Activated naive CD4-positive, alpha-beta T cell treated with anti-CD3 and anti-CD28 coated beads, Interleukin-2, amount 50 U/mL, for 72 hours (primary cell): Measurements from ENCODE around the gene NRAP. TPM values are rescaled to one million over a fixed set of nuclear protein-coding genes. Genes with fewer than 3 reads are reported as not detected.
"Not testable (repeated sequence)": the region's sequence is repeated elsewhere in the genome, so short reads cannot be mapped to it uniquely, and the experiment has no call there.

Experiments used
- ATAC-seq, 2 donors: fragments of 150-1000 bp; cut with Tn5 transposase; 2 replicates each; pipeline ENCODE4 v1.10.0; 2021; ENCODE audit warnings: mild to moderate bottlenecking in 2 of 2, moderate library complexity in 2 of 2
- DNase-seq, 2 donors: peaks; one replicate each; pipeline ENCODE4 v3.0.0; 2021 to 2022; ENCODE audit warnings: low spot score in 2 of 2
- H3K27ac Mint-ChIP-seq, 2 donors: one replicate each; pipeline ENCODE4 v1.8.0; 2022; ENCODE audit warnings: mild to moderate bottlenecking in 2 of 2, mixed read lengths in 2 of 2
- H3K36me3 Mint-ChIP-seq, 2 donors: one replicate each; pipeline ENCODE4 v1.8.0; 2022; ENCODE audit warnings: mixed read lengths in 2 of 2
- H3K9me3 Mint-ChIP-seq, 2 donors: one replicate each; pipeline ENCODE4 v1.8.0; 2022; ENCODE audit warnings: mixed read lengths in 2 of 2
- total RNA-seq, 2 donors: library from RNA; stranded (reverse); gene quantifications; one replicate each; pipeline ENCODE4 v1.2.3, GENCODE V29; 2022

NRAP gene
- total RNA-seq, 2 donors from 2014 or later = not detected

DNA sequence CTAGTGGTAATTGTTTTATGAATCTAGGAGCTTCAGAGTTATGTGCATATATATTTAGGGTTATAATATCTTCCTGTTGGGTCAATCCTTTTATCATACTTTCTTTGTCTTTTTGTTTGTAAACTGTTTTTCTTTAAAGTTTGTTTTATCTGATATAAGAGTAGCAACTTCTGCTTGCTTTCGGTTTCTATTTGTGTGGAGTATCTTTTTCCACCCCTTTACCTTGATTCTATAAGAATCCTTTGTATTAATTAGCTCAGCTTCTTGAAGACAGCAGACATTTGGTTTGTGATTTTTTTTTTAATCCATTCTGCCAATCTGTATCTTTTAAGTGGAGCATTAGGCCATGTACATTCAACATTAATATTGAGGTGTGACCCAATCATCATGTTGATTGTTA, 25.2 kb upstream of the NRAP start:
- Mint-ChIP-seq H3K27ac (no peak overlapping the region), H3K9me3 (peaks cover 45 to 57% of the 10 kb centered on the region in 2 donors), H3K36me3 (peaks cover 63 to 81% of the 10 kb centered on the region in 2 donors)
- ATAC-seq (no peak), DNase-seq (no peak)

DNA sequence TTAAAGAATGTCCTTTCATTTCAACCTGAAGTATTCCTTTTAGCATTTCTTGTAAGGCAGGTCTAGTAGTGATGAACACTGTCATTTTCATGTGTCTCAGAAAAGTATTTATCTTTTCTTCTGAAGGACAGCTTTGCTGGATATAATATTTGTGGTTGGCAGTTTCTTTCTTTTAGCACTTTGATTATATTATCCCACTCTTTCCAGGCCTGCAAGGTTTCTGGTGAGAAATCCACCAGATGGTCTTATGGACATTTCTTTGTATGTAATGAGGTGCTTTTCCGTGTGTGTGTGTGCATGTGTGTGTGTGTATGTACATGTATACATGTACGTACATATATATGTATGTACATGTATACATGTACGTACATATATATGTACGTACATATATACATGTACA, 23.2 kb upstream of the NRAP start:
- ATAC-seq (no peak), DNase-seq (no peak)
- Mint-ChIP-seq H3K36me3 (peaks cover 52 to 76% of the 10 kb centered on the region in 2 donors), H3K9me3 (peaks cover 36 to 52% of the 10 kb centered on the region in 2 donors), H3K27ac (no peak overlapping the region)

DNA sequence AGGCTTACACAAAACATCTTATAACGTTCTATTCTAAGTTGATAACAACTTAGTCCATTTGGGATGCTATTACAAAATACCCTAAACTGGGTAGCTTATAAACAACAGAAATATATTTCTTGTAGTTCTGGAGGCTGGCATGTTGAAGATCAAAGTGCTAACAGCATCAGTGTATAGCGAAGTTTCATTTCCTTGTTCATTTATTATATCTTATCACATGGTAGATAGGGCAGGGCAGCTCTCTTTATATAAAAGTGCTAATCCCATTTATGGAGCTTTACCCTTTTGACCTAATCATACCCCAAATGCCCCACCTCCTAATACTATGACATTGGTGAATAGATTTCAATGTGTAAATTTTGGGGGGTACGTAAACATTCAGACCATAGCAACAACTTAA, 22.2 kb upstream of the NRAP start:
- Mint-ChIP-seq H3K36me3 (peaks cover 47 to 69% of the 10 kb centered on the region in 2 donors), H3K27ac (no peak overlapping the region)

DNA sequence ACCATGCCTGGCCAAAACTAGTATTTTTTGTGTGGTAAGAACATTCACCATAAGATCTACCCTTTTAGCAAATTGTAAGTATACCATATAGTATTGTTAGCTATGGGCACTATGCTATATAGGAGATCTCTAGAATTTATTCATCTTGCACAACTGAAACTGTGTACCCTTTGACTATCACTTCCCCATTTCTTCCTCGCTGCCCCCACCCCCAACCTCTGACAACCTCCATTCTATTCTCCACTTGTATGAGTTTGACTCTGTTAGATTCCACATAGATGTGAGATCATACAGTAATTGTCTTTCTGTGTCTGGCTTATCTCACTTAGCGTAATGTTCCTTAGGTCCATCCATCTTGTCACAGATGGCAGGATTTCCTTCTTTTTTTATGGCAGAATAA, 19.5 kb upstream of the NRAP start:
- peaks cover 26 to 33% of the 10 kb centered on the region in 2 donors for H3K9me3 Mint-ChIP-seq
- H3K36me3 Mint-ChIP-seq = peaks cover 38 to 49% of the 10 kb centered on the region in 2 donors

More for the DNA sequence above, 22.2 kb upstream of the NRAP start:
- ATAC-seq (no peak), DNase-seq (no peak)
- peaks cover 32 to 49% of the 10 kb centered on the region in 2 donors for H3K9me3 Mint-ChIP-seq

DNA sequence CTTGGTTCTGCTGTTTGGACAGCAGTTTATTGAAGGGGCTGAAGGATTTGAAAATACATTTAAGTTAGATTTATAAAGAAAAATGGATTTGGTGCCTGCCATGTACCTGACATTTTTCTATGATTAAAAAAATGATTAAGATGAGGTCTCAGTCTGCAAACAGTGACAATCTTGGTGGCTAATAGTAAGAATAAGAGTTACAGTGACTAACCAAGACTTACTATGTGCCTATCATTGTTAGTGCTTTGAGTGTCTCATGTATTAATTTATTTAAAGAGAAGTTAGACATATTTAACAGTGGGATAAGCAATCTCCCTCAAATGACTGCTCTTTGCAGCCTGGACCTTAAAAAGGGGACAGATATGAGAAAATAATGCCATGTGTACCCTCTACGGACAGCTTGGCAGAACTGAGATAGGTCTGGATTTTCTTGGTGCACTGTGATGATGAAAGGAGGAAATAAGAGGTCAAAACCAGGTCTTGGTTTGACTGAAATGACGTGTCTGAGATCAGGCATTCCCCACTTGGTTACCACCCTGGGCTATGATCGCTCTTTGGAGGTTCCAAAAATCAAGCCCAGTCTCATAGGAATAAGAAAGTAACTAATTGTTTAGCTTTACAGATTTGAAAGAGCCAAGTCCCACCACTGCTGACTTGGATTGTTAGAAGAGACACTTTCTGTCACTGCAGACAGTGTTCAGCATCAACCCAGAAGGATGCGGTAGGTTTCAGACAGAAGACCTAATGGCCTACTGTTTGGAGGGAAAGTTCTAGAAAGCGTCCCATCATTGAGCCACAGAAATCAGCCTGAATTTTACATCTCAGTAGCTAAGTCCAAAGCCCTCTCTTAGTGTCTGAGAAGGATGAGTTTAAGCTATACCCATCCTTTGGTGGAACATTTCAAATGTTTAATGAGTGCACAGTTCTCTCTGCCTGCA, 18.0 kb upstream of the NRAP start:
- peak; percentile 55 to 62 for ATAC-seq
- Mint-ChIP-seq H3K27ac (peak overlapping the region; percentile 77 to 98), H3K36me3 (peaks cover 32 to 34% of the 10 kb centered on the region in 2 donors)

More for the DNA sequence above, 19.5 kb upstream of the NRAP start:
- H3K27ac Mint-ChIP-seq = no peak overlapping the region
- no peak for DNase-seq
- ATAC-seq = no peak

DNA sequence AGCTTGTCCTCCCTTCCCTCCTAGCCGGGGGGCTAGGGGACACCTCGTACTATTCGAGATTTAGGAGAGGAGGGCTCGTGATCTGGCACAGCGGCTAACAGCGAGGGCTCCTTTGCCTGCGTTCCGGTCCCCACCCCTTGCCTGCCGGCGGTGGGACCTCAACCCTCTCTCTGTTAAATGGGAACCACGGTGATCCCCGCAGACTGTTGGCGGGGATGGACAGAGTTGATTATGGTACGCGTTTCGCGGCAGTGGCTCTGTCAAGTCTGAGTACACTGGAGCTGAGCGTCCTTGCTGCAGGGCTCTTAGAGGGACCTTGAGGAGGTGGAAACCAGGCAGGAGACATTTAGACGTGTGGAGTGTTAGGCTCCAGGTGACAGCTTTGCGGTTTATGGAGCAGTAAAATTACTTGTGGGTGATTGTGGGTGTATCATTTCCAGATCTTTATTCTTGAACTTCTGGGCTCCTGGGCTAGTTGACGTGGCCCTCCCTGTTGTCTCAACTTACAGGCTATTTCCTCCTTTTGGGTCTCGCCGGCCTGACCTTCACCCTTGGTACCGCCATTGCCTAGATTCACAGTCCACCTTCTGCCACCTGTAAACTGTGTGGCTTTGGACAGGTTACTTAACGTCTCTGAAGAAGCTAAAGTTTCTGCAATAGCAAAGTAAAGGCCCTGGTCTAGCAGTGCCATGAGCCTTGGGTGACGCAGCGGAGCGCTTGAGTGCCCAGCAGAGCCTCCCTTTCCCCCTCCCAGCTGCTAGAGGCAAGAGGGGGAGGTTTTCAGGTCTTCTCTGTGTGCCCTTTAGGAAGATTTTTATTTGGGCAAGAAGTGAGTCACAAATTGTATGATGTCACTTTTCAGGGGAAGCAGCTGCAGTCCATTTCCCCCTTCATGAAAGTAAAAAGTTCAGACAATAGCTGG, 16.6 kb upstream of the NRAP start:
- peak; percentile 21 to 67 for DNase-seq
- Mint-ChIP-seq H3K27ac (peak overlapping the region; percentile 95 to 98), H3K36me3 (peaks cover 27 to 34% of the 10 kb centered on the region in 2 donors), H3K9me3 (peaks cover 9 to 10% of the 10 kb centered on the region in 2 donors)
- ATAC-seq = peak; percentile 22 to 62

More for the DNA sequence above, 18.0 kb upstream of the NRAP start:
- peaks cover 15 to 20% of the 10 kb centered on the region in 2 donors for H3K9me3 Mint-ChIP-seq
- DNase-seq = peak in 1 of 2 donors; percentile 38

DNA sequence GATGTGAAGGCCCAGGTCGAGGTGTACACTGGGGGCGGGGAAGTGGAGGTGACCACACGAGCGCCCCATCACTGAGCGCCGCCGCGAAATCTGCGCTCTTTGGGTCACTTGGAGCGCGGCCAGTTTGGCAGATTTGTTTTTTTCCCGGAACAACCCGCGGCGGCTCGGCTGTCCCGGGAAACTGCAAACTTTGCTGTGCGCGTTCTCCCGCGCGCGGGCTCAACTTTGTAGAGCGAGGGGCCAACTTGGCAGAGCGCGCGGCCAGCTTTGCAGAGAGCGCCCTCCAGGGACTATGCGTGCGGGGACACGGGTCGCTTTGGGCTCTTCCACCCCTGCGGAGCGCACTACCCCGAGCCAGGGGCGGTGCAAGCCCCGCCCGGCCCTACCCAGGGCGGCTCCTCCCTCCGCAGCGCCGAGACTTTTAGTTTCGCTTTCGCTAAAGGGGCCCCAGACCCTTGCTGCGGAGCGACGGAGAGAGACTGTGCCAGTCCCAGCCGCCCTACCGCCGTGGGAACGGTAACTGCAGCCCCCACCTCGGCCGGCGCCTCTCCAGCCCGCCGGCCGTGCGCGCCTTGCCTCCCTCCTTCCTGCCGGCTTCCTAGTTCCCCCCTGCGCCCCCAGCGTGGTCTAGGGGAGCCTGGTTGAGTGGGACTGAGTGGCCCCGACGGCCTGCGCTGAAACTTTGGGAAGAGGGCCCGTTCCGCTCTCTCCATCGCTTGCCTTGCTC, 15.8 kb upstream of the NRAP start, which contains the start of gene CASP7:
Gene CASP7 (plus strand): TSS at position 450 of the 727 bp plus-strand sequence. CDS start 17,582 bp downstream, outside the sequence.
- DNase-seq (peak; percentile 72 to 77), ATAC-seq (peak; percentile 70 to 87)
- H3K27ac Mint-ChIP-seq = peak within 1 kb of the TSS; percentile 95 to 98
- H3K9me3 Mint-ChIP-seq = peaks cover 5% of the 10 kb centered on the region in 2 donors
- peaks cover 21 to 27% of the 10 kb centered on the region in 2 donors for H3K36me3 Mint-ChIP-seq

DNA sequence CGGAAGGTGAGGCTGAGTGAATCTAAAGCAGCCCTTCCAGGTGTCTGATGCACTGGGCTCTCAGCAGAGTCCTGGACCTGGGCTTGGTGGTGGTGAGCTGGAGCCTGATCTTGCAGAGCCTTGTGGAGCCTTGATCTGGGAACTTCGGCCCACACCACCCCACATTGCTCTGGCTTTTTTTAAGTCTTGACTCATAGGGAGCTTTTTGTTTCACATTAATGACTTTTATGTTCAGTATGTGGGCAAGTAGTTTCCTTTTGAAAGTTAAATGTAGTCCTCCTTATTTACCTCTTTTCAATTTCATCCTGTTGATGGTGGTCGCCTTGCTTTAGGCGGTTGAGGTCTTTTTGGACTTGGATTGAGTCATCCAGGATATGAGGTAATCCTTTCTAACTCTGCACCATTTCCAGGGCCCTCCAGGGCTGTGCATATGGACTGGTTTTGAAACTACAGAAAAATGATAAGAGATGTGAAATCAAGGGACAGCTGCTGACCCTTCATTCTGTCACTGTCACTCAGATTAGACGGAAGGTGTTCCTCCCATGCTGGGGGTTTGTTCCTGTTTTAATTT, 2.9 kb upstream of the NRAP start:
- Mint-ChIP-seq H3K27ac (peak overlapping the region in 1 of 2 donors; percentile 62), H3K36me3 (peaks cover 10 to 14% of the 10 kb centered on the region in 2 donors), H3K9me3 (peaks cover 0 to 4% of the 10 kb centered on the region in 2 donors)
- DNase-seq = no peak
- ATAC-seq = peak; percentile 73 to 96

DNA sequence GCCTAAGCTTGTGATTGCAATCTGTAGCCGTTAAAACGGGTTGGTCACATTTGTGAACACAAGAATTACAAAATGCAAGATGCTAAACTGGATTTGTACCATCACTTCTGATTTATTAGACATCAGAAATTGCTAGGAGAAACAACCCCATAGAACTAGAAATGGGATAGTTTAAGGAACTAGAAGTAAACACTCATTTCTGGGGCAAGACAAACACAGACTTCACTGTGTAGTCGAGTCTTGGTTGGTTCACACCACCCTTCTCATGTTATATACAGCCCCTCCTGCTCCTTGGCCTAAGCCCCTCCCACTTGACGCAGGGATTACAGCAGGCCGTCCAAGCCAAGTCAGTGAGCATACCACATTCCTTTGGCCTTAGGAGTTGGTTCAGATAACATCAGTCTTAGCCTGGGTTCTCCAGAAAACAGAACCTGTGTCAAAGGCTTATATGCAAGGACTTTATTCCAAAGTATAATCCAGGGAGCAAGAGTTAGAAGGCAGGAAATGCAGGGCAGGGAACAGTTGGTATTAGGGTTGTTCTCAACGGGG, 2.0 kb upstream of the NRAP start:
- peaks cover 5 to 11% of the 10 kb centered on the region in 2 donors for H3K36me3 Mint-ChIP-seq
- ATAC-seq = no peak
- no peak for DNase-seq
- peaks cover 0 to 4% of the 10 kb centered on the region in 2 donors for H3K9me3 Mint-ChIP-seq
- H3K27ac Mint-ChIP-seq = no peak overlapping the region

DNA sequence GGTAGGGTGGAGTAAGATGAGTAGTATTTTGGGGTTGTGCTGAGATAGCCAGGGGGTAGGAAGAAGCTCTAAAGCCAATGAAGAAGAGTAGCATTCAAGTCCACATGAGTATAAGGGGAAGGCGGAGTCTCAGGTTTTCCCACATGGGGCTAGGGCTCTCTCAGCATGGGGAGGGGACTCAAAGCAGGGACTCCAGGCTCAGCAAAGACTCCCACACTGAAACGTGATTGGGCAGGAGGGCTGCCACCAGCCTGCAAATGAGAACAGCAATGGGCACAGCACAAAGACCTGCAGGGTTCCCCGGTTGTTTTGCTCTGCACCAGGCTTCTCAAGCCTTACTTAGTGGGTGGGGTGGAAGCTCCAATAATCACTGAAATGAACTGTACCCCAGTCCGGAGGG, 1.5 kb upstream of the NRAP start:
- H3K27ac Mint-ChIP-seq = no peak overlapping the region
- DNase-seq (no peak), ATAC-seq (no peak)
- peaks cover 0 to 4% of the 10 kb centered on the region in 2 donors for H3K9me3 Mint-ChIP-seq
- H3K36me3 Mint-ChIP-seq = peaks cover 0 to 6% of the 10 kb centered on the region in 2 donors

DNA sequence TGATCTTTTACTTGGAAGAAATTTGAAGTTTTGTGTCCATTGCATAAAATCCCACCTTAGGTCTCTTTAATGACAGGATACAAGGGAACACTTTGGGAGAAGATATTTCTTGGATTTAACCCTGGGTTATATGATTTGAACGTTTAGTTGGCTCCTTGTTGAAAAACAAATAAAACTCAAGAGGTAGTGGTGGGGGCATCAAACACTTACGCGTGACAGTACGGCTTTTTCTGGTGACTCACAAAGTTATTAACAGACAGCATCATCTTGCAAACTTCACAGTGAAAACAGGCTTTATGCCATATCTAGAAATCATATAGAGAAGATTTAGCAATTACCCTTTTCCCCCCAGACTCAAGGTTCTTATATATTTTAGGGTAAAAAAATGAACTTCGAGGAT, 699 bp downstream of the NRAP start:
- H3K9me3 Mint-ChIP-seq = peaks cover 0 to 4% of the 10 kb centered on the region in 2 donors
- ATAC-seq (no peak), DNase-seq (no peak)
- H3K27ac Mint-ChIP-seq = no peak overlapping the region
- H3K36me3 Mint-ChIP-seq = peaks cover 0 to 4% of the 10 kb centered on the region in 2 donors

DNA sequence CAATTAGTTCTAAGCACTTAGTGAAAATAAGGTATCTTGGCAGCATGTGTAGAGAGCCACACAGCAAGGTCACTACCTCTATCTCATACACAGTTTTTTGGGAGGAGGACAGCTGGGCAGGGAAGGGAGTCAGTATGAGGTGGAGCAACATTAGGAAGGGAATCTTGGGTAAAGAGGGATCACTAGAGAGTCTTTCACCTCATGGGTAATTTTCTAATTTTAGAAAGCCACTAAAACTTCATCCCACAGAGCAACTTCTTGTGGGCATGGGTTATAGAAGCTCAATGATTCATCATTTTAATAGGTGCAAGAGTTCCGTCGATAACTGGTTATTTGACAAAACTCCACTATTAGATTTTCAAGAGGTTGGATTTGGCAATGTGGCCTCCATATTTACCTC, 2.5 kb downstream of the NRAP start:
- Mint-ChIP-seq H3K36me3 (no peaks in the 10 kb centered on the region), H3K27ac (no peak overlapping the region), H3K9me3 (no peaks in the 10 kb centered on the region)
- DNase-seq (no peak), ATAC-seq (no peak)

DNA sequence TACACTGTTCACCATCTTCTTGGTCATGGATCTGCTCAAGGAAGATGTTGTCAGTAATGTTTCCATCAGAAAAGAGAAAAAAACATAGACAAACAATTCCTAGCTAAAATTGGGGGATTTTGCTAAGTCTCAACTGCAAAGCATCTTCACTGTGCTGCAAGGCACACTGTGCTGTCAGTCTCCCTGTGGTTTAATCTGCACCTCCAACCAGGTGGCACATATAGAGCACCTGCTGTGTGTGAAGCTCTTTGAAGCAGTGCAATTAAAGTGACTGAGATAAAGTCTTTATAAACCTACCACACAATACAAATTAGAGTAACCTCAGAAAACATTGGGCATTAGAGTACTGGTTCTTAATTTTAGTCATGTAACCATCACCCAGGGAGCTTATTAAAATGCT, 6.3 kb downstream of the NRAP start:
- Mint-ChIP-seq H3K27ac (no peak overlapping the region), H3K36me3 (no peaks in the 10 kb centered on the region), H3K9me3 (no peaks in the 10 kb centered on the region)
- no peak for DNase-seq
- no peak for ATAC-seq

DNA sequence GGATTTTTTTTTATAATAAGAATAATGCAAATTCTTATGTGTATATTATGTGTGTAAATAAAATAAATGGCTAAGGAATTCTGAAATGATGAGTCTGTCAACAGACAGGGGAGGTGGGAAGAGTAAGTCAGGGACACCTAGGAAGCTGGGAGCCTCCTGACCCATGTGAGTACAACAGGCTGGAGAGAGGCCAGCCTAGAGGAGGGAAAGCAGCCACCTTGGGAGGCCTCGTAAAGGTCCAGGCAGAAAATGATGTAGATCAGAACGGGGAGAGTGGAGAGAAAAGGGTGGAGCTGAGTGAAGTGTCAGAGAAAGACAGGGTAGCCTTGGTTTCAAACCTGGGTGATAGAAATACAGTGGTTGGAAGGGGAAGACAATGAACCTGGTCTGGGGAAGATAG, 6.9 kb downstream of the NRAP start:
- no peak for ATAC-seq
- no peaks in the 10 kb centered on the region for H3K36me3 Mint-ChIP-seq
- no peaks in the 10 kb centered on the region for H3K9me3 Mint-ChIP-seq
- DNase-seq = no peak
- no peak overlapping the region for H3K27ac Mint-ChIP-seq

DNA sequence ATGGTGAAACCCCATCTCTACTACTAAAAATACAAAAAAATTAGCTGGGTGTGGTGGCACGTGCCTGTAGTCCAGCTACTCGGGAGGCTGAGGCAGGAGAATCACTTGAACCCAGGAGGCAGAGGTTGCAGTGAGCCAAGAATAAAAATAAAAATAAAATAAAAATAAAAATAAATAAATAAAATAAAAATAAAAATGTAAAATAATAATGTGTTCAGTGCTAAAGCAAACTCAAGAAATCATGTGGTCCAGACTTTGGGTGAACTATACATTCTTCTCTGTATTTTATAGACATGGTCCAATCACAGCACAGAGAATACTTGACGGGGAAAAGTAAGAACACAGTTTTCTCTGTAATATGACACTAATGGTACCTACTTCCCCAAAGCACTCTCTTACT, 11.4 kb downstream of the NRAP start:
- not testable (repeated sequence) for H3K27ac Mint-ChIP-seq, DNase-seq, ATAC-seq, H3K36me3 Mint-ChIP-seq
- H3K9me3 Mint-ChIP-seq = peaks cover 0 to 13% of the 10 kb centered on the region in 2 donors
